Panc1 (cell line): ENCODE results near the gene NAGPA.

Experiments used
- CTCF ChIP-seq: fragments of 450-650 bp; IDR thresholded peaks from 2 replicates; pipeline ENCODE4 v1.5.1; 2017; ENCODE audit warnings: mild to moderate bottlenecking
- POLR2AphosphoS5 ChIP-seq: IDR thresholded peaks from 2 replicates; pipeline ENCODE4 v1.6.1; 2012; ENCODE audit warnings: mild to moderate bottlenecking, low read depth, low read length, moderate library complexity
- REST ChIP-seq, 2 experiments: IDR thresholded peaks; 2 replicates each; pipeline ENCODE4 v1.6.1; 2011 to 2012; ENCODE audit warnings: low read depth in 2 of 2, control low read depth in 1 of 2, low read length in 1 of 2, mild to moderate bottlenecking in 1 of 2, moderate library complexity in 1 of 2; ENCODE audit not compliant: insufficient read depth in 1 of 2

DNA sequence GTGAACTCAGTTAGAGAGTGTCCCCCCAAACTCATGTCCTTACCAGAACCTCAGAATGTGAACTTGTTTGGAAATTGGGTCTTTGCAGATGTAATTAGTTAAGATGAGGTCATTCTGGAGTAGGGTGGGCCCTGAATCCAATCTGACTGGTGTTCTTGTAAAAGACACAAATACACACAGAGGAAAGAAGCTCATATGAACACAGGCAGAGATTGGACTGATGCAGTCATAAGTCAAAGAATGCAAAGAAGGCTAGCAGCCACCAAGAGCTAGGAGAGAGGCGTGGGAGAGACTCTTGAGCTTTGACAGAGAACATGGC, 2.1 kb upstream of the NAGPA start:
- no peak for TF ChIP-seq POLR2AphosphoS5
- no peak for TF ChIP-seq CTCF
- no peak for TF ChIP-seq REST (IDR thresholded peaks at IDR 0.05; ENCODE audit: insufficient read depth in 1 of 2, low read depth in 2 of 2, low read length in 1 of 2)
